PC-3 (cell line): ENCODE measurements around the gene GFRA3.

Experiments
- EZH2 ChIP-seq: fragments of 300-600 bp; sonication (generic); IDR thresholded peaks from one replicate; pipeline ENCODE4 v1.6.1; 2017; ENCODE audit warnings: antibody characterized with exemption, mild to moderate bottlenecking, low read length; ENCODE audit not compliant: unreplicated experiment
- TF ChIP-seq, protein P1 (sequence below): fragments of 300-600 bp; sonication (generic); conservative IDR thresholded peaks from 2 replicates; pipeline ENCODE4 v1.5.1; 2017; ENCODE audit warnings: antibody characterized with exemption, low read depth, mild to moderate bottlenecking, low read length

DNA sequence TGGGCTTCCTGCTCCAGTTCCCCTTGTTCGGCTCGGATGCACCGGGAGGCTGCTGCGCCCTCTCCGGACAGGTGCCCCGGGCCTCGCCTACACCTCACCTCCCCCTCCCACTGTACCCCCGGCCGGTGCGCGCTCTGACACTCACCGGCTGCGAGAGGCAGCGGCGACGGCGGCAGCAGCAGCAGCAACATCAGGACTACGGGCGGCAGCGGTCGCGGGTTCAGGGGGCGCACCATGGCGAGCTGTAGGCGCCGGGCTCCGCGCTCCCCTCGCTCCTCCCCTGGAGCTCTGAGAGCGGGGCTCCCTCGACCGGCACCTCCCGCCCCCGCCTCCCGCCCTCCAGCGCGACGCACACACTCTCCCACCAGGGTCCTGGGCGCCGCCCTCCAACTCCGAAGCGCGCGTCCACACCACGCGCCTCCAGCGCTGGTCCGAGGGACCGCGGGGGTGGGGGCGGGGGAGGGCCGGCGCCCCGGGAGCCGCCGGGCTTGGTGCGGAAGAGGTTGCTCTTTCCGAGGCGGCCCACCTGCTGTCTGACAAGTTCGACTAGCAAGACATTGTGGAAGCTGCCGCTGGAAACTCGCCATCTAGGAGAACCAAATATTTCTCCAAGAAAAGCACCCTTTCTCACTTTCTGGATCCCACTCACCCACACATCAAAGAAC is at the start of gene GFRA3:
- TF ChIP-seq, protein P1, sequence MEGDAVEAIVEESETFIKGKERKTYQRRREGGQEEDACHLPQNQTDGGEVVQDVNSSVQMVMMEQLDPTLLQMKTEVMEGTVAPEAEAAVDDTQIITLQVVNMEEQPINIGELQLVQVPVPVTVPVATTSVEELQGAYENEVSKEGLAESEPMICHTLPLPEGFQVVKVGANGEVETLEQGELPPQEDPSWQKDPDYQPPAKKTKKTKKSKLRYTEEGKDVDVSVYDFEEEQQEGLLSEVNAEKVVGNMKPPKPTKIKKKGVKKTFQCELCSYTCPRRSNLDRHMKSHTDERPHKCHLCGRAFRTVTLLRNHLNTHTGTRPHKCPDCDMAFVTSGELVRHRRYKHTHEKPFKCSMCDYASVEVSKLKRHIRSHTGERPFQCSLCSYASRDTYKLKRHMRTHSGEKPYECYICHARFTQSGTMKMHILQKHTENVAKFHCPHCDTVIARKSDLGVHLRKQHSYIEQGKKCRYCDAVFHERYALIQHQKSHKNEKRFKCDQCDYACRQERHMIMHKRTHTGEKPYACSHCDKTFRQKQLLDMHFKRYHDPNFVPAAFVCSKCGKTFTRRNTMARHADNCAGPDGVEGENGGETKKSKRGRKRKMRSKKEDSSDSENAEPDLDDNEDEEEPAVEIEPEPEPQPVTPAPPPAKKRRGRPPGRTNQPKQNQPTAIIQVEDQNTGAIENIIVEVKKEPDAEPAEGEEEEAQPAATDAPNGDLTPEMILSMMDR, result no peak
- no peak for TF ChIP-seq EZH2
